HG03103 (cell line): ENCODE results near the gene SLC9C2.
"Not testable (repeated sequence)": the region's sequence is repeated elsewhere in the genome, so short reads cannot be mapped to it uniquely, and the experiment has no call there.

Experiments used
- ATAC-seq: cut with Tn5 transposase; IDR thresholded peaks from one replicate; pipeline ENCODE4 v1.9.1; 2021; ENCODE audit warnings: low read depth; ENCODE audit not compliant: unreplicated experiment

SLC9C2 gene

DNA sequence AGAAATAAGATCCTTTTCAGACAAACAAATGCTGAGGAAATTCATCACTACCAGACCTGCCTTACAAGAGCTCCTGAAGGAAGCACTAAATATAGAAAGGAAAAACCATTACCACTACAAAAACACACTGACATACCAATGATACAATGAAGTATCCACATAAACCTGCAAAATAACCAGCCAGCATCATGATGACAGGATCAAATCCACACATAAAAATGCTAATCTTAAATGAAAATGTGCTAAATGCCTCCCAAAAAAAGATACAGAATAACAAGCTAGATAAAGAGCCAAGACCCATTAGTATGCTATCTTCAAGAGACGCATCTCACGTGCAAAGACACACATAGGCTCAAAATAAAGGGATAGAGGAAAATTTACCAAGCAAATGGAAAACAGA lies 140.2 kb downstream of the SLC9C2 start:
- ATAC-seq, result not testable (repeated sequence)

DNA sequence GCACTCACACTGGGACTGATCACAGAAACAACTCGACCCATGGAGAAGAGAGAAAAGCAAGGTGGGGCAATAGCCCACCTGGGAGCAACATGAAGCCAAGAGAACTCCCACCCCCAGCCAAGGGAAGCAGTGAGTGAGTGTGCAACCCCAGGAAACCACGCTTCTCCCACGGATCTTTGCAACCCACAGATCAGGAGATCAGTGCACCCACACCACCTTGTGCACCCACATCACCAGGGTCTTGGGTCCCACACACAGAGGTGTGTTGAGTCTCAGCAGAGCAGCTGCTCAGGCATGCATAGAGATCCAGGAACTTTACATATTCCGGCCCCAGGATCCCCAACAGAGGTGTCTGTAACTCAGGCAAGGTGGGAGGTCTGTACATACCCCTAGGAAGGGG lies 143.0 kb downstream of the SLC9C2 start:
- ATAC-seq, result no peak

GRCh38 chr1:173454966-173455524 lies 147.8 kb downstream of the SLC9C2 start:
- no peak for ATAC-seq

GRCh38 chr1:173453982-173454381 lies 148.9 kb downstream of the SLC9C2 start:
- ATAC-seq, result no peak

GRCh38 chr1:173451981-173452380 lies 150.9 kb downstream of the SLC9C2 start:
- ATAC-seq, result no peak
